Heart right ventricle (tissue), 16 donors: ENCODE data around the gene MTMR4. TPM values are rescaled to one million over a fixed set of nuclear protein-coding genes. Genes with fewer than 3 reads are reported as not detected.

Source experiments
- ATAC-seq, 8 donors: fragments of 200-7000 bp; cut with Tn5 transposase; one replicate each; pipeline ENCODE4 v1.9.1; 2020; ENCODE audit warnings: mild to moderate bottlenecking in 8 of 8, moderate library complexity in 8 of 8, moderate number of reproducible peaks in 1 of 8
- DNase-seq, 2 donors: peaks; one replicate each; pipeline ENCODE4 v3.0.0-alpha.2; 2020
- H3K27ac ChIP-seq, 10 donors: fragments of 200-600 bp; sonication (generic) in 2 of 10; one replicate each; pipeline versions ENCODE4 v1.5.0 to v1.8.0; 2020 to 2022; ENCODE audit warnings: mild to moderate bottlenecking in 3 of 10
- H3K27me3 ChIP-seq, 7 donors: fragments of 200-600 bp; one replicate each; pipeline ENCODE4 v1.8.0; 2021 to 2022; ENCODE audit warnings: mild to moderate bottlenecking in 2 of 7
- H3K36me3 ChIP-seq, 9 donors: fragments of 200-600 bp; sonication (generic) in 1 of 9; one replicate each; pipeline versions ENCODE4 v1.5.0 to v1.8.0; 2020 to 2022; ENCODE audit warnings: mild to moderate bottlenecking in 2 of 9
- H3K4me1 ChIP-seq, 9 donors: fragments of 200-600 bp; sonication (generic) in 1 of 9; one replicate each; pipeline versions ENCODE4 v1.5.0 to v1.8.0; 2020 to 2022; ENCODE audit warnings: mild to moderate bottlenecking in 4 of 9
- H3K4me3 ChIP-seq, 10 donors: fragments of 200-600 bp; sonication (generic) in 2 of 10; one replicate each; pipeline versions ENCODE4 v1.5.0 to v1.8.0; 2020 to 2022; ENCODE audit warnings: mild to moderate bottlenecking in 7 of 10, moderate library complexity in 2 of 10
- H3K9me3 ChIP-seq, 11 donors: fragments of 200-600 bp in 10 of 11; sonication (generic) in 2 of 11; one replicate each; pipeline versions ENCODE4 v1.5.0 to v1.8.0; 2013 to 2022; ENCODE audit warnings: mild to moderate bottlenecking in 2 of 11, control low read depth in 1 of 11, moderate library complexity in 1 of 11
- CTCF ChIP-seq, 9 donors: fragments of 200-600 bp; sonication (generic) in 2 of 9; IDR thresholded peaks; one replicate each; pipeline versions ENCODE4 v1.5.0 to v1.8.0; 2021 to 2022; ENCODE audit warnings: antibody characterized with exemption in 9 of 9, mild to moderate bottlenecking in 5 of 9, moderate library complexity in 1 of 9
- WGBS, 2 donors: extraction: QIAGEN DNeasy Blood & Tissue Kit; methylation state at CpG; one replicate each; pipeline ENCODE4 v1.1.7; 2013; ENCODE audit warnings: inconsistent platforms in 1 of 2; 5-methylcytosine and 5-hydroxymethylcytosine counted together
- intact Hi-C, 10 donors: fragments of 100-400 bp; cut with DNase I; formaldehyde crosslinking; loops; one replicate each; pipeline versions ENCODE4 v1.11.1 to v1.14.2; 2022
- polyA plus RNA-seq, 2 donors: library from polyadenylated mRNA; stranded (reverse); fragments of 200-250 nt; gene quantifications; one replicate each; pipeline ENCODE4 v1.2.3, GENCODE V29; 2013
- total RNA-seq, 10 donors: library from RNA; stranded (reverse); fragmentation: NEBNext Ultra II Directional in 3 of 10; extraction: Animal tissue kit (Norgen Biotek cat#: 25700) in 3 of 10; gene quantifications; one replicate each; pipeline versions ENCODE4 v1.2.1 to v1.2.4, GENCODE V29; 2021 to 2023
- donor health status: Arrhythmogenic right ventricular cardiomyopathy.
- donor health status: ischemic (EF 13 %, LVEDD 7.1; RV severe dilation, severe dysfunction).
- donor health status: healthy with polysubstance abuse.
- donor health status: DM: no; HTN: yes; CAD: no.
- donor health status: DM: no; HTN: no; CAD: no.
- donor health status: ischemic (EF 25% LVEDD 6.9; RV normal size, moderate dysfunction).
- donor health status: ischemic (EF 25% LVEDD 5.7; RV mildly dilated, moderate dysfunction).
- donor health status: healthy.
- donor health status: DM: yes; HTN: yes; CAD: no.
- donor health status: Ischemic cardiomyopathy.
- donor health status: ischemic (EF 35%, LVEDD 5.7; RV mildly dilated, moderate dysfunction).
- donor health status: nonischemic (EF 11% LVEDD 7.7; RV severe dilation, severe dysfunction).
- donor health status: DM: yes; HTN: yes; CAD: no.
- donor health status: PGD.
- donor health status: ischemic (EF 29% LVEDD 5.4; RV normal size, mild dysfunction).
- donor health status: nonischemic (EF 23%, LVEDD 6.1; RV moderate dilation, normal function).

The MTMR4 gene
- total and polyA plus RNA-seq, 12 donors: 8.5 to 26.6 (median 15.7) TPM

DNA sequence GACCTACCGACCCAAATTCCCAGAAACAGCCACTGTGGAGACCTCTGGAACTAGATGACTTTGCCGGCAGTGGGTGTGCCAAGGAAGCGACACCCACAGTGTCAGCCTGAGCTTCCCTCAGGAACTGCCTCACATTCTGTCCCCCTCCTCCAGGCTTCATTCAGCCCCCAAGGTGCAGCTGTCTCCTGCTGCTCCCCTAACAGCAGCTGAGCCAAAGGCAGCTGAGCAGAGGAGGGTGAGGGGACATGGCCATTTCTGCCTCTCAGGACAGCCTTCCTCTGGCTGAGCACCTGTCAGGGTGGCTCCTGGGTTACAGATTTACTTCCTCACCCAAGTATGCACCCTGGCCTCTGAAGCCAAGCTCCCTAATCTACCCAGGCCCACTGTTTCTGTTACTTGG lies 22.1 kb upstream of the MTMR4 start:
- H3K27ac ChIP-seq: no peak overlapping the region

GRCh38 chr17:58535431-58535830 lies 21.0 kb upstream of the MTMR4 start:
- Histone ChIP-seq H3K4me3 (no peak overlapping the region), H3K27ac (peak overlapping the region in 2 of 10 donors; percentile 22 to 54), H3K9me3 (no peaks in the 10 kb centered on the region), H3K27me3 (peaks cover 0 to 19% (median 0%) of the 10 kb centered on the region in 7 donors), H3K4me1 (peaks cover 9 to 74% (median 52%) of the 10 kb centered on the region in 9 donors), H3K36me3 (no peaks in the 10 kb centered on the region)
- DNase-seq (no peak), ATAC-seq (no peak)
- no peak for TF ChIP-seq CTCF (IDR thresholded peaks at IDR 0.05)
- intact Hi-C loops: loop anchor here in 2 of 10 donors (5.0 kb wide), 2 partner anchors 37 to 97 kb away; no protein-coding TSS in a partner anchor
- WGBS, 2 donors: 86 to 88% methylated on average over 2 of the region's 2 CpGs

More for the DNA sequence above, 22.1 kb upstream of the MTMR4 start:
- no peak for DNase-seq
- WGBS, 2 donors: 80 to 92% methylated on average over 3 of the region's 3 CpGs
- intact Hi-C loops: loop anchor here in 2 of 10 donors (5.0 kb wide), 2 partner anchors 36 to 96 kb away; no protein-coding TSS in a partner anchor
- Histone ChIP-seq H3K36me3 (no peaks in the 10 kb centered on the region), H3K27me3 (peaks cover 0 to 11% (median 0%) of the 10 kb centered on the region in 7 donors), H3K4me1 (peaks cover 7 to 66% (median 46%) of the 10 kb centered on the region in 9 donors), H3K9me3 (no peaks in the 10 kb centered on the region), H3K4me3 (no peak overlapping the region)
- no peak for ATAC-seq
- TF ChIP-seq CTCF (IDR thresholded peaks at IDR 0.05): no peak

DNA sequence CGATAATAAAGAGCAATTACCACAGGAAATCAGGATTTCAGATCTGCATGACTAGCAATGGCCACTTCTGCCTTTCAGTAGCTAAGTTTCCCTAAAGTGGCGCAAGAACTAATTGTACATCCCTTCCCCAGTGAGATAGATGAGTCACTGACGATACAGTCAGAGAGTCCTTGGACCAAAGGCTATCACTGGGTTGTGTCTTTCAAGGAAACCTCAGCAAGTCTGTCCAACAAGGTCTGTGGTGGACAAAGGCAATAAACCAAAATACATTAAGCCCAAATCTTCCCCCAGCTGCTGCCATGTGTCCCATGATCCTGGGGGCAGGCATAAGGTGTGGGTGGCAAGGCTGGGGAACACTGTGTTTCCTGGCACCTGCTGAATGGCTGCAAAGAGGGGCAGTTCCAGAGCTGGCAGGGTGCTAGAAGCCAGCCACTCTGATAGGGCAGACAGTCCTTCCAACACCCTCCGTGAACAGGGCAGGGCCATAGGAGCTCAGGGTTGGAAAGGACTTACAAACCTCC lies 20.5 kb upstream of the MTMR4 start:
- ATAC-seq: peak in 6 of 8 donors; percentile 20 to 91 (median 44)
- DNase-seq: no peak
- 71 to 84% methylated on average over 4 of the region's 4 CpGs for WGBS, 2 donors

DNA sequence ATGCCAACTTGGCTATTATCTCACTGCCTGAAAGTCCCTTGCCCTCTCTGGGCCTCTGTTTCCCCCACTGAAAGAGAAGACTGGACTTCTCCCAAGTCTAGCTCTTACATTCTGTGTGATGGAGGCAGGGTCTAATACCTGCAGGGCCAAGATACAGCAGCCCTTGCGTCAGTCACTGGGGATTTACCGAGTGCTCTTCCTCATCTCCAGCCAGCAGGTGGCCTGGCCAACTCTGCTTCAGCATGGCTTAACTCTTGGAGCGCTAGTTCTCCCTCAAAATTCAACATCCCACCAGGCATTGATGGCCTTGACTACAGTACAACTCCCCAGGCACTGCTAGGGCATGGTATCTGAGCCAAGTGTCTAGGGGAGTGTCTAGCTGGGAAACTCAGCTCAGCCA lies 19.9 kb upstream of the MTMR4 start:
- peak in 1 of 9 donors; percentile 11 for TF ChIP-seq CTCF (IDR thresholded peaks at IDR 0.05)
- intact Hi-C loops: no loop called here
- ATAC-seq: no peak

More for the DNA sequence above, 20.5 kb upstream of the MTMR4 start:
- intact Hi-C loops: loop anchor here in 2 of 10 donors (5.0 kb wide), 2 partner anchors 37 to 97 kb away; no protein-coding TSS in a partner anchor
- peaks cover 9 to 71% (median 52%) of the 10 kb centered on the region in 9 donors for H3K4me1 ChIP-seq
- H3K4me3 ChIP-seq: no peak overlapping the region
- H3K9me3 ChIP-seq: no peaks in the 10 kb centered on the region
- TF ChIP-seq CTCF (IDR thresholded peaks at IDR 0.05): no peak
- peaks cover 0 to 19% (median 0%) of the 10 kb centered on the region in 7 donors for H3K27me3 ChIP-seq
- H3K27ac ChIP-seq: peak overlapping the region in 3 of 10 donors; percentile 6 to 54 (median 22)
- no peaks in the 10 kb centered on the region for H3K36me3 ChIP-seq

More for the DNA sequence above, 19.9 kb upstream of the MTMR4 start:
- no peaks in the 10 kb centered on the region for H3K36me3 ChIP-seq
- H3K27ac ChIP-seq: peak overlapping the region in 1 of 10 donors; percentile 6
- WGBS, 2 donors: 49 to 77% methylated on average over 3 of the region's 3 CpGs
- H3K27me3 ChIP-seq: peaks cover 0 to 19% (median 0%) of the 10 kb centered on the region in 7 donors
- H3K9me3 ChIP-seq: no peaks in the 10 kb centered on the region
- no peak for DNase-seq
- H3K4me3 ChIP-seq: no peak overlapping the region
- H3K4me1 ChIP-seq: peaks cover 9 to 71% (median 47%) of the 10 kb centered on the region in 9 donors
